Measurements from ENCODE around the gene EIF3F.

EIF3F gene

DNA sequence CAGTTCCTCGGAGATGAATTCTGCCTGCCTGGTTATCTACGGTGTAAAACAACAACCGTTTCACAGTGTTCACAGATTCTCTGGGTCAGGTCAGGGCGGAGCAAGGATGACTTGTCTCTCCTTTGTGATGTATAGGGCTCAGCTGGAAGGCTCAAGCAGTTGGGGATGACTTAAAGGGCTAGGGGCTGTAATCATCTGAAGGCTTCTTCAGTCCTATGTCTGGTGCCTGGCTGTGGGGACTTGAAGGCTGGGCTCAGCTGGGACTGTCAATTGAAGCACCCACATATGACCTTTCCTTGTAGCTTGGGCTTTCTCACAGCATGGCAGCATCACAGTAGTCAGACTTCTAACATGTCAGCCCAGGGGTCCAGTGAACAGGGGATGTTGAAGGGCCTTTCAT is 29.3 kb downstream of the EIF3F start:
- no peaks in the 10 kb centered on the region for H3K36me3 ChIP-seq (ENCODE audit: insufficient read depth, low read length)
- no peak overlapping the region for H2AFZ ChIP-seq (ENCODE audit: low read depth, low read length)
- no peaks in the 10 kb centered on the region for H4K20me1 ChIP-seq (ENCODE audit: insufficient read depth, low read length)
- no peak overlapping the region for H3K9ac ChIP-seq (ENCODE audit: low read depth, low read length)
- no peak overlapping the region for H3K4me2 ChIP-seq (ENCODE audit: insufficient read depth, low read length)
- ATAC-seq (ENCODE audit: insufficient read depth, low read depth): no peak
- no peak overlapping the region for H3K27ac ChIP-seq (ENCODE audit: low read length)
- H3K4me1 ChIP-seq (ENCODE audit: insufficient read depth, low read length): no peaks in the 10 kb centered on the region
- no peaks in the 10 kb centered on the region for H3K9me3 ChIP-seq (ENCODE audit: insufficient read depth, low read length, severe bottlenecking)
- peaks cover 5% of the 10 kb centered on the region for H3K27me3 ChIP-seq (ENCODE audit: insufficient read depth, low read length, poor library complexity)
- H3K4me3 ChIP-seq (ENCODE audit: low read depth in 1 of 2, low read length in 2 of 2): no peak overlapping the region
- TF ChIP-seq EZH2 (IDR thresholded peaks at IDR 0.05; ENCODE audit: borderline replicate concordance, low read depth, low read length, severe bottlenecking): no peak
- TF ChIP-seq, protein P1, sequence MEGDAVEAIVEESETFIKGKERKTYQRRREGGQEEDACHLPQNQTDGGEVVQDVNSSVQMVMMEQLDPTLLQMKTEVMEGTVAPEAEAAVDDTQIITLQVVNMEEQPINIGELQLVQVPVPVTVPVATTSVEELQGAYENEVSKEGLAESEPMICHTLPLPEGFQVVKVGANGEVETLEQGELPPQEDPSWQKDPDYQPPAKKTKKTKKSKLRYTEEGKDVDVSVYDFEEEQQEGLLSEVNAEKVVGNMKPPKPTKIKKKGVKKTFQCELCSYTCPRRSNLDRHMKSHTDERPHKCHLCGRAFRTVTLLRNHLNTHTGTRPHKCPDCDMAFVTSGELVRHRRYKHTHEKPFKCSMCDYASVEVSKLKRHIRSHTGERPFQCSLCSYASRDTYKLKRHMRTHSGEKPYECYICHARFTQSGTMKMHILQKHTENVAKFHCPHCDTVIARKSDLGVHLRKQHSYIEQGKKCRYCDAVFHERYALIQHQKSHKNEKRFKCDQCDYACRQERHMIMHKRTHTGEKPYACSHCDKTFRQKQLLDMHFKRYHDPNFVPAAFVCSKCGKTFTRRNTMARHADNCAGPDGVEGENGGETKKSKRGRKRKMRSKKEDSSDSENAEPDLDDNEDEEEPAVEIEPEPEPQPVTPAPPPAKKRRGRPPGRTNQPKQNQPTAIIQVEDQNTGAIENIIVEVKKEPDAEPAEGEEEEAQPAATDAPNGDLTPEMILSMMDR (IDR thresholded peaks at IDR 0.05; ENCODE audit: borderline replicate concordance, extremely low read depth, low read length, poor library complexity, severe bottlenecking): no peak
- no peaks in the 10 kb centered on the region for H3K79me2 ChIP-seq (ENCODE audit: insufficient read depth, low read length)
- DNase-seq: no peak

DNA sequence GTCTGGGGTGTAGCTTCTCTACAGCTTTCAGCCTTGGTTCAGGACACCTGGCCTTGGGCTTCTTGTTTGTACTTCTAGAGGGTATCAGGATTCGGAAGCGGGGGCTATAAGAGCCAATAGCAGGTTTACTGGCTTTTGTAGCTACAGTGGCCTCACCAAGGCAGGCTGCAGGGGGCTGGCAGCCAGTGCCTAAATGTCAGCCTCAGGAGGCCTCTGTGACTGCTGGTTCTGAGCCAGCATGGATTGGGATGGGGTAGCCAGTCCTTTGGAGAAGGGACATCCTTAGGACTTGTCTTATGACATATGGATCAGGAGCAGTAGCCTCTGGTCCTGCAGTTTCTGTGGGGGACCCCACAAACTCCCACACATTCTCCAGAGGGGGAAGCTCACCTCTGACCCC is 29.9 kb downstream of the EIF3F start:
- Histone ChIP-seq H3K9ac (ENCODE audit: low read depth, low read length) (no peak overlapping the region), H4K20me1 (ENCODE audit: insufficient read depth, low read length) (no peaks in the 10 kb centered on the region)

DNA sequence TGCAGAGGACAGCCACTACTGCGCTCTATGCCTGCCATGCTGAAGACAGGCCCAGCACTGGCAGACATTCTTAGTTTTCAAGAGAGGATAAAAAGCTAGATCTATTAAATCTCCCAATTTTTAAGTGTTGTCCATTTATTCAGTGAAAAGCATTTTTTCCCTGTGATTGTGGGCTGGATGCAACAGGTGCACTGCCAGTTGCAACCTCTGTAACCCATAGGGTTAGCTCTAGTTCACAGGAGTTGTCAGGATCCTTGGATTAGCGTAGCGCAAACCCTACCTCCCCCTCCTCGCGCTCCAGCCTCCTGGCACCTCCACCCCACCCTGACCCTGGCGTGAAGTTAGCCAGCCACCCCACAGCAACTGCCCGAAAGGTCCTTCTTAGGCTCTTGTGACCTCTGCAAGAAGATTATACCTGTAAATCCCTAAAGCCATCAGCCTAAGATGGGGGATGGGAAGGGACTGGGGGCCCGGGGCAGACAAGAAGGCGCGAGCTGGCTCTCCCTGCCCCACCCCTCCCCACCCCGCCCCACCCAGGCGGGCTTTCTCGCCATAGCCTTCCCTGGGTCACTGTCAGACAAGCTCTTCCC is 30.9 kb downstream of the EIF3F start:
- Histone ChIP-seq H3K9ac (ENCODE audit: low read depth, low read length) (no peak overlapping the region), H3K4me3 (ENCODE audit: low read depth in 1 of 2, low read length in 2 of 2) (no peak overlapping the region), H3K4me2 (ENCODE audit: insufficient read depth, low read length) (no peak overlapping the region), H3K27ac (ENCODE audit: low read length) (no peak overlapping the region), H4K20me1 (ENCODE audit: insufficient read depth, low read length) (no peaks in the 10 kb centered on the region), H3K4me1 (ENCODE audit: insufficient read depth, low read length) (no peaks in the 10 kb centered on the region), H3K36me3 (ENCODE audit: insufficient read depth, low read length) (no peaks in the 10 kb centered on the region), H3K9me3 (ENCODE audit: insufficient read depth, low read length, severe bottlenecking) (no peaks in the 10 kb centered on the region), H3K27me3 (ENCODE audit: insufficient read depth, low read length, poor library complexity) (peaks cover 5% of the 10 kb centered on the region), H3K79me2 (ENCODE audit: insufficient read depth, low read length) (no peaks in the 10 kb centered on the region), H2AFZ (ENCODE audit: low read depth, low read length) (no peak overlapping the region)
- DNase-seq: no peak
- TF ChIP-seq, protein P1 (IDR thresholded peaks at IDR 0.05; ENCODE audit: borderline replicate concordance, extremely low read depth, low read length, poor library complexity, severe bottlenecking): no peak
- TF ChIP-seq EZH2 (IDR thresholded peaks at IDR 0.05; ENCODE audit: borderline replicate concordance, low read depth, low read length, severe bottlenecking): no peak
- ATAC-seq (ENCODE audit: insufficient read depth, low read depth): no peak

More for the DNA sequence above, 29.9 kb downstream of the EIF3F start:
- Histone ChIP-seq H3K27ac (ENCODE audit: low read length) (no peak overlapping the region), H3K79me2 (ENCODE audit: insufficient read depth, low read length) (no peaks in the 10 kb centered on the region), H3K36me3 (ENCODE audit: insufficient read depth, low read length) (no peaks in the 10 kb centered on the region), H3K4me1 (ENCODE audit: insufficient read depth, low read length) (no peaks in the 10 kb centered on the region), H3K27me3 (ENCODE audit: insufficient read depth, low read length, poor library complexity) (peaks cover 5% of the 10 kb centered on the region), H3K4me2 (ENCODE audit: insufficient read depth, low read length) (no peak overlapping the region), H3K9me3 (ENCODE audit: insufficient read depth, low read length, severe bottlenecking) (no peaks in the 10 kb centered on the region), H3K4me3 (ENCODE audit: low read depth in 1 of 2, low read length in 2 of 2) (no peak overlapping the region), H2AFZ (ENCODE audit: low read depth, low read length) (no peak overlapping the region)
- TF ChIP-seq EZH2 (IDR thresholded peaks at IDR 0.05; ENCODE audit: borderline replicate concordance, low read depth, low read length, severe bottlenecking): no peak
- TF ChIP-seq, protein P1 (IDR thresholded peaks at IDR 0.05; ENCODE audit: borderline replicate concordance, extremely low read depth, low read length, poor library complexity, severe bottlenecking): no peak
- ATAC-seq (ENCODE audit: insufficient read depth, low read depth) (no peak), DNase-seq (no peak)

All from DND-41 (cell line).